GM18519 (cell line): Measurements from ENCODE around the gene VWDE.

Experiments
- ATAC-seq: cut with Tn5 transposase; IDR thresholded peaks from one replicate; pipeline ENCODE4 v1.9.1; 2021; ENCODE audit warnings: mild to moderate bottlenecking, moderate library complexity; ENCODE audit not compliant: unreplicated experiment, low FRiP score

VWDE gene

DNA sequence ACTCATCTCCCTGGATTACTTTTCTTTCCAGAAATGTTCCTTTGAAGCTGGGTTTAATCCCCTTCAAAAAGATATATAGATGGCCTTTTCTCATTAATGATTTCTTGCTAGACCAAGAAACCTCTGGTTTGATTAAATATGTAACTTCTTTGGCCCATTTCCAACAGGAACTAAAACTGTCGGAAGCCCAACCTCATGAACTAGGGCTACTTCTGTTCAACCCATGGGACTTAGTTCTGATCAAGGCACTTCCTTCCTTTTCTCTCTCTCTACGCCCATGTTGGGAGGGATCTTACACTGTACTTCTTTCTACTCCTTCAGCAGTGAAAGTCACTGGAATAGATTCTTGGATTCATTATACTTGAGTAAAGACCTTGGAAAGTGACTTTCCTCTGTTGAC is 109.0 kb downstream of the VWDE start:
- no peak for ATAC-seq

DNA sequence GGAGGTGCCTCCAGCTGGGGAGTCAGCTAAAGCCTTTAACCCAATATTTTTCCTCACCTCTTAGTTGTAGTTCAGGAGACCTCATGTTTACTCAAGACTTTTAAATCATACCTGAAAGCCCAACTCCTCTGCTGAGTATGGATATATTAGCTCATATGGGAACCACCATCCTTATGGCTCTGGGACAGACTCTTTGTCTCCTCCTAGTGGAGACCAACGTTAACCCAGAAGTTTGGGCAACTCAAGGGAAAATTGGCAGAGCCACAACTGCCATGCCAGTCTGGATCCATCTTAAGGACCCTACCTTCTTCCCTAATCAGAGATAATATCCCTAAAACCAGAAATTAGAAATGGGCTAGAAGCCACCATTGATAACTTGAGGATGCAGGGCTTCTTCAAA is 111.8 kb downstream of the VWDE start:
- ATAC-seq = peak; percentile 50

DNA sequence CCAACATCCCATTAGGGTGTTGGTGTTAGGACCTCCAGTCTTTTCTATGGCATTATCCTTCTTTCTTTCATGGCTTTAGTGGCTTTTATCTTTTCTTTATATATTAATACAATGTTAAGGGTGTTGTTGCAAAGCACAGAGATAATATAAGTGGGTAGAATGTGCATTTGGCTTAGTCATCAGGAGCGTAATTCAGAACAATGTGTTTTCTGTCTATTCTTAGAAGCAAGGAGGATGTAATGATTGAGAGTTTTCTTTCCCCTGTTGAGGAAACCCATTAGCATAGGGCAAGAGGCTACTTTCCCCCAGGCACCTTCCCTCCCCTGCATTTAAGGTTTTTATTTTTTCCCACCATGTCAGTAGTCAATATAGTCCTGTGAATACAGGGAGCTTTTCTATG is 112.9 kb downstream of the VWDE start:
- ATAC-seq = no peak

DNA sequence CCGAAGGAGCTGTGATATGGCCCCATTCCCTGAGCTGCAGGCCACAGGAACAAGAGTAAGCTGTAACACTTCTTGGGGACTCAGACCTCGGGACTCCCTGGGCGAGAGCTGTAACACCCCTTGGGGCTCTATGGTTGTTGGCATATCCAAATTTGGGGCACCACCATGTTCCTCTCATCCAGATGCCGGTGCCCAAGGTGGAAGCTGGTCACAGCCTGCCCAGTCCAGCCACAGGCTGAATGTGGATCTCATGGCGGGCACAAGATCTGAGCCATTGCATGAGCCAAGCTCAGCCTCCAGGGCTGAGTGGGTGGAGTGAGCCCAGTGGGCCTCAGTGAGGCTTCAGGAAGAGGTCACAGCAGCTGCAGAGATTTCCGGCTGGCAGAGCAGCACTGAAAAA is 113.7 kb downstream of the VWDE start:
- ATAC-seq = no peak

DNA sequence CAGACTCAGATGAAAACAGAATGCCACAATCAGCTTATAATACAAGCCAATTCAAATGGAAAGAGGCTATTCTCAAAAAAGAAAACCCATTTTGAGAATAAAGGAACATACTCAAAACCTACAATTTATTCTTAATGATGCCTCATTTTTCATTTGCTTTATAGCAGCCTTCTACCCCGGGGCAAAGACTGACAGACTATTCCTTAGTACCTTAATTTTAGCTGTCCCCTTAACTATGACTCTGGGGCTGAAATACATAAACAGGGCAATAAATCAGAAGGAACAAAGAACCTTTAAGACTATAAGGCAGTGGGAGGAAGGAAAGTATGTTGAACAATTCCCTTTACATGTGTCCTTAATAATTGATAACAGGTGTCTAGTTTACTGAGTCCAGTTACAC is 115.8 kb downstream of the VWDE start:
- ATAC-seq = no peak

DNA sequence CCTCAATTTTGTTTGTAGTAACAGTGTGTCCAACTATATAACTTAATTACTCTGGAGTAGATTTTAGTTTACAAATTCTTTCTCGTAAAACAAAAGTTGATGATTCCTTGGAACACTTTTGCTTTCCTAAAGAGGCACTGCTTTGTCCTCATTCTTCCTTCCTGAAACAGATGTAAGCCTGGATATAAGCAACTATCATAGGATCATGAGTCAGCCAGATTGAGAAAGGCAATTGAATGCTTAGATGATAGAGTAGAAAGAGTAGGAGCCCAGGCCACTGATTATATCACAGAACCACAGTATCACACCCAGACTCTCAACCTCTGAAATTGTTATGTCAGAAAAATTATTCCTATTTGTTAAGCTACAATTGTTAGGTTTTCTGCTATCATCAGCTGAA is 122.6 kb downstream of the VWDE start:
- ATAC-seq = no peak
